Keratinocyte (primary cell): Measurements from ENCODE around the gene PTBP1. TPM values are rescaled to one million over a fixed set of nuclear protein-coding genes. Genes with fewer than 3 reads are reported as not detected.

ENCODE experiments used
- DNase-seq: peaks from one replicate; pipeline ENCODE4 v3.0.0-alpha.2; 2011; ENCODE audit warnings: low read depth, missing footprints, low spot score
- FAIRE-seq: peaks from 2 replicates; lab custom pipeline; 2011; peaks lifted over from hg19 to GRCh38; lab: Jason Lieb, UNC
- H2AFZ ChIP-seq: 2 replicates; pipeline ENCODE4 v1.6.0; 2012; ENCODE audit warnings: low read length, control low read depth, inconsistent platforms; ENCODE audit not compliant: control insufficient read depth
- H3K27ac ChIP-seq: 2 replicates; pipeline ENCODE4 v1.5.1; 2011; ENCODE audit warnings: low read length; ENCODE audit not compliant: control insufficient read depth, insufficient read depth
- H3K27me3 ChIP-seq: 3 replicates; pipeline ENCODE4 v1.6.0; 2011; ENCODE audit warnings: low read length; ENCODE audit not compliant: control insufficient read depth, insufficient read depth; ENCODE audit errors: extremely low read depth
- H3K36me3 ChIP-seq, 2 experiments: 2 replicates in 1 of 2; 3 replicates in 1 of 2; pipeline ENCODE4 v1.5.1; 2011; ENCODE audit warnings: low read length in 2 of 2, mild to moderate bottlenecking in 1 of 2; ENCODE audit not compliant: control insufficient read depth in 2 of 2, insufficient read depth in 2 of 2; ENCODE audit errors: extremely low read depth in 1 of 2
- H3K4me1 ChIP-seq: 3 replicates; pipeline ENCODE4 v1.5.1; 2011; ENCODE audit warnings: low read length; ENCODE audit not compliant: control insufficient read depth, insufficient read depth; ENCODE audit errors: extremely low read depth
- H3K4me2 ChIP-seq: 3 replicates; pipeline ENCODE4 v1.6.0; 2011; ENCODE audit warnings: low read depth, low read length; ENCODE audit not compliant: control insufficient read depth, insufficient read depth; ENCODE audit errors: extremely low read depth
- H3K4me3 ChIP-seq, 3 experiments: fragments of 200-600 bp in 1 of 3; sonication (generic) in 1 of 3; 2 replicates in 2 of 3; 3 replicates in 1 of 3; pipeline ENCODE4 v1.5.1; 2011 to 2016; ENCODE audit warnings: low read length in 3 of 3, mild to moderate bottlenecking in 3 of 3, control low read depth in 2 of 3, inconsistent platforms in 1 of 3, low read depth in 1 of 3, mixed read lengths in 1 of 3, mixed run types in 1 of 3, moderate library complexity in 1 of 3; ENCODE audit not compliant: control insufficient read depth in 2 of 3, insufficient read depth in 2 of 3; ENCODE audit errors: extremely low read depth in 1 of 3
- H3K79me2 ChIP-seq: 2 replicates; pipeline ENCODE4 v1.6.0; 2012; ENCODE audit warnings: low read length; ENCODE audit not compliant: control insufficient read depth, insufficient read depth
- H3K9ac ChIP-seq: 3 replicates; pipeline ENCODE4 v1.6.0; 2011; ENCODE audit warnings: low read length; ENCODE audit not compliant: control insufficient read depth, insufficient read depth; ENCODE audit errors: extremely low read depth
- H3K9me1 ChIP-seq: 3 replicates; pipeline ENCODE4 v1.6.0; 2011; ENCODE audit warnings: low read length; ENCODE audit not compliant: control insufficient read depth, insufficient read depth; ENCODE audit errors: extremely low read depth
- H3K9me3 ChIP-seq: 2 replicates; pipeline ENCODE4 v1.5.1; 2012; ENCODE audit warnings: low read depth, low read length; ENCODE audit not compliant: control insufficient read depth
- H4K20me1 ChIP-seq: 3 replicates; pipeline ENCODE4 v1.6.0; 2011; ENCODE audit warnings: low read length; ENCODE audit not compliant: control insufficient read depth, insufficient read depth; ENCODE audit errors: extremely low read depth
- CTCF ChIP-seq, 3 experiments: IDR thresholded peaks in 1 of 3; conservative IDR thresholded peaks in 1 of 3; optimal IDR thresholded peaks in 1 of 3; 2 replicates in 2 of 3; 3 replicates in 1 of 3; pipeline versions ENCODE3 to v1.5.1; 2011; ENCODE audit warnings: low read length in 3 of 3, mild to moderate bottlenecking in 3 of 3, moderate library complexity in 2 of 3, control low read depth in 1 of 3, inconsistent platforms in 1 of 3; ENCODE audit not compliant: insufficient read depth in 2 of 3; ENCODE audit errors: extremely low read depth in 1 of 3
- EZH2 ChIP-seq: IDR thresholded peaks from one replicate; pipeline ENCODE4 v1.6.1; 2012; ENCODE audit warnings: inconsistent platforms, mild to moderate bottlenecking, low read length, moderate library complexity
- dilution Hi-C: fragments of 300-500 bp; cut with MboI; formaldehyde crosslinking; loops from one replicate; pipeline ENCODE4 v1.7.0; 2020; ENCODE audit warnings: low sequenced_read_pairs; ENCODE audit not compliant: extremely low pct_ligation_motif_present
- polyA plus RNA-seq, 5 experiments: library from polyadenylated mRNA; depleted of rRNA in 3 of 5; stranded (reverse) in 3 of 5; stranded (forward) in 1 of 5; unstranded in 1 of 5; fragments of >200 nt; gene quantifications; 1 replicate in 1 of 5; 2 replicates in 3 of 5; 3 replicates in 1 of 5; pipeline versions ENCODE4 v1.2.1 to v1.2.3, GENCODE V29; 2011 to 2012; ENCODE audit warnings: missing spikeins in 2 of 5, low read depth in 1 of 5, low replicate concordance in 1 of 5

The PTBP1 gene
- polyA plus RNA-seq, 1 donor (not counting 4 experiments of a cell fraction or from before 2014, with no cell fraction given): 117 TPM

- peaks cover 10% of the 10 kb centered on the region for H3K79me2 ChIP-seq
- H3K36me3 ChIP-seq: peaks cover 0 to 4% of the 10 kb centered on the region in 2 experiments
- DNase-seq (no peak), FAIRE-seq (no peak)
- H3K4me1 ChIP-seq: peaks cover 16% of the 10 kb centered on the region
- peaks cover 7% of the 10 kb centered on the region for H4K20me1 ChIP-seq
- no peak overlapping the region for H3K4me2 ChIP-seq
- H3K9ac ChIP-seq: no peak overlapping the region
- TF ChIP-seq EZH2 (no peak), CTCF (optimal IDR thresholded peaks at IDR 0.05 in 1 of 3, IDR thresholded peaks at IDR 0.05 in 1 of 3, conservative IDR thresholded peaks at IDR 0.05 in 1 of 3; ENCODE audit: extremely low read depth in 1 of 3, insufficient read depth in 2 of 3, low read length in 3 of 3) (no peak)
- H3K9me3 ChIP-seq: no peaks in the 10 kb centered on the region
- no peak overlapping the region for H3K4me3 ChIP-seq
- H3K9me1 ChIP-seq: no peaks in the 10 kb centered on the region
- no peak overlapping the region for H3K27ac ChIP-seq
- H3K27me3 ChIP-seq: no peaks in the 10 kb centered on the region
- dilution Hi-C loops: no loop called here
- no peak overlapping the region for H2AFZ ChIP-seq
Measured at GRCh38 chr19:793806-794205, 3.4 kb upstream of the PTBP1 start.

- FAIRE-seq (no peak), DNase-seq (no peak)
- Histone ChIP-seq H3K9me1 (no peaks in the 10 kb centered on the region), H4K20me1 (peaks cover 19% of the 10 kb centered on the region), H3K4me3 (no peak overlapping the region), H3K4me2 (no peak overlapping the region), H3K79me2 (peaks cover 23% of the 10 kb centered on the region), H3K36me3 (peaks cover 3 to 14% of the 10 kb centered on the region in 2 experiments), H3K9me3 (no peaks in the 10 kb centered on the region), H3K27me3 (no peaks in the 10 kb centered on the region), H3K27ac (no peak overlapping the region), H3K9ac (no peak overlapping the region), H3K4me1 (peaks cover 16% of the 10 kb centered on the region), H2AFZ (no peak overlapping the region)
- TF ChIP-seq EZH2 (no peak), CTCF (optimal IDR thresholded peaks at IDR 0.05 in 1 of 3, IDR thresholded peaks at IDR 0.05 in 1 of 3, conservative IDR thresholded peaks at IDR 0.05 in 1 of 3; ENCODE audit: extremely low read depth in 1 of 3, insufficient read depth in 2 of 3, low read length in 3 of 3) (no peak)
- dilution Hi-C loops: no loop called here
Measured at GRCh38 chr19:795073-795611, 2.1 kb upstream of the PTBP1 start.
